Activated CD4-positive, alpha-beta T cell treated with anti-CD3 and anti-CD28 coated beads, Interleukin-2, amount 50 U/mL, for 48 hours (primary cell): Measurements from ENCODE around the gene DNAAF5.

Experiments
- DNase-seq, 2 experiments: peaks; one replicate each; pipeline ENCODE4 v3.0.0-alpha.2; 2020

The DNAAF5 gene

DNA sequence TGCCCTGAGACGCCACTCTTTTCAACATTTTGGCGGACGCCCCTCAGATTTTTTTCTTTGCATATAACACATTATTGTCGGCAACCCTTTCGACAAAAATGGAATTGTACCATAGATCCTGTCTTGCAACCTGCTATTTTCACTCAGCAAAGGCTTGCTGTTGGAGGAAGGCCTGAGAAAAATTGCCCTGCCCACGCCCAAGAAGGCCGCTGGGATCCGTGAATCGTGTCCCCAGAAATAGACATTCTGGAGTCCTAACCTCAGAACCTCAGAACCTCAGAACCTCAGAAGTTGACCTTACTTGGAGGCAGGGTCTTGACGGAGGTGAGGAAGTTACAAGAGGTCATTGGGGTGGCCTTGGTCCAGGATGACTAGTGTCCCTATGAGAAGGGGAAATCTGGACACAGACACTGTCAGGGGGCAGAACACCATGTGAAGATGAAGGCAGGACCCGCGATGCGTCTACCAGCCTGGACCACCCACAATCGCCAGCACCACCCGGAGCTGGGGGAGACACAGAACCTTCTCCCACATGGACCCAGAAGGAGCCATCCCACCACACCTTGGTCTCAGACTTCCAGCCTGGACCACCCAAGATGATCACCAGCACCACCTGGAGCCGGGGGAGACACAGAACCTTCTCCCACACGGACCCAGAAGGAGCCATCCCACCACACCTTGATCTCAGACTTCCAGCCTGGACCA, 19.1 kb upstream of the DNAAF5 start:
- DNase-seq: no peak

DNA sequence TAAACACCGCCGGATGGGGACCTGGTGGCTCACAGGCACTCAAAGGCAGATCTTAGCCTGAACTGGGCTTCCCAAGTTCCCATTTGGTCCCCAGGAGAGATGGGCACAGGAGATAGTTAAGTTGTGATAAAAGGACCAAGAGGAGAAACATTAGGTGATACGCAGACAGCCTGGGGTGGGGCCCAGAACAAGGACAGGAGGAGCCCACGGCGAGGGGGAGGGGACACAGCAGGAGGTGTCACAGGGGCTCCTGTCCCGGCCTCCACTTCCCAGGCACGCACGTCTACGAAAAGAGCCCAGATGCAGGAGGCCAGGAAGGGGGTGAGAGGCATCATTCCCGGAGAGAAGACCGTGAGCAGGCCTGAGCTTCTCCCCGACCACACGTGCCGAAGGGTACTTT, 16.3 kb upstream of the DNAAF5 start:
- DNase-seq: no peak

DNA sequence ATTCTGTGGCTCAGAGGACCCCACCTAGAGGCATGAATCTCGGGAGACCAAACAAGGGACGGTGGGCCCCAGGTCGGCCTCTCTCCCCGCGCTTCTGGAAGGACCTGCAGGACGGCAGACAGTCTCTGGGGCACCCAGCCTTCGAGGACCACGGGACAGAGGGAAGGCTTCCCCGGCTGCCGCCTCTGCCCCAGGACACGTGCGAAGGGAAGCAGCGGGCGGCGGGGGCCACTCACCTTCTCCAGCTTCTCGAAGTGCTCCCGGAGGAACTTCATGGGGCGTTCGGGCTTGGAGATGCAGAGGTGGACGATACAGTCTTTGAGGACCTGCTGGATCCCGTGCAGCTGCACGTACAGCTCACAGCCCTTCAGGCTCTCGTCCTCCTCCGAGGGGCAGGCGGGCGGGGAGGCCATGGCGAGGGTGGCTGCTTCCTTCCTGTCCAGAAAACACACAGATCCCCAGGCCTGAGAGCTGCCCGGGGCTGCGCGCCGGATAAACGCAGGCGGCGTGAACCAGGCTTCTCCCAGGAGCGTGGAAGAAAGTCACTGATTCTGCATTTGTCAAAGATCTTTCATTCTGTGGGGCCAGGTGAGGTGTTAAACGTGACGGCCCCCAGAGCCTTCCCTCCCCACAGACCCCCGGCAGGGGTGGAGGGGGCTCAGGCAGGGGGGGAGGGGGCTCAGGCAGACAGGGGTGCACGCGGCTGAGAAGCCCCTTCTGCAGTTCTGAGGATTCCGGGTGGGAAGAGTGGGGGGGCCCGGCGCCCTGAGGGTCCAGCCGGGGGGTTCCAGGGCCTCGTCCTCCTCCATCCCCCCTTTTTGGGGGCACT, 15.2 kb upstream of the DNAAF5 start:
- DNase-seq: no peak

DNA sequence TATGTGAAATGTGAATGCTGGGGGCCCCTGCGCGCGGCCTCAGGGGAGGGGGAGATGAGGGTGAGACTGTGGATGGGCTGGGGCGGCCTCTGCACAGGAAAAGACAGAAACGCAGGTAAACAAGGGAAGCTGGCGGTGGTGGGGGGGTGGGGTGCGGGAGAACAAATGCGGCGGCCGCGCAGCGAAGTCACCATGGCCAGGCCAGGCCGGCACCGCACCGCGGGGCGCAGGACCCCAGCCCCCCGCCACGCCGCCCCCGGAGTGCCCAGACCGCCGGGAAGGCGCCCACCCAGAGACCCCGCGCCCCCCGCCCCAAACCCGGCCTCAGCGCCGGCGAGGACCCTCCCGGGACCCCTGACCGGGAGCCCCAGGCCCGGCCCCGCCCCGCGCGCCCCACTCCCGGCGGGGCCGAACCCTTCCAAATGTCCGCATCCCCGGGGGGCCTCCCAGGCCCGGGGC, 14.5 kb upstream of the DNAAF5 start:
- no peak for DNase-seq

DNA sequence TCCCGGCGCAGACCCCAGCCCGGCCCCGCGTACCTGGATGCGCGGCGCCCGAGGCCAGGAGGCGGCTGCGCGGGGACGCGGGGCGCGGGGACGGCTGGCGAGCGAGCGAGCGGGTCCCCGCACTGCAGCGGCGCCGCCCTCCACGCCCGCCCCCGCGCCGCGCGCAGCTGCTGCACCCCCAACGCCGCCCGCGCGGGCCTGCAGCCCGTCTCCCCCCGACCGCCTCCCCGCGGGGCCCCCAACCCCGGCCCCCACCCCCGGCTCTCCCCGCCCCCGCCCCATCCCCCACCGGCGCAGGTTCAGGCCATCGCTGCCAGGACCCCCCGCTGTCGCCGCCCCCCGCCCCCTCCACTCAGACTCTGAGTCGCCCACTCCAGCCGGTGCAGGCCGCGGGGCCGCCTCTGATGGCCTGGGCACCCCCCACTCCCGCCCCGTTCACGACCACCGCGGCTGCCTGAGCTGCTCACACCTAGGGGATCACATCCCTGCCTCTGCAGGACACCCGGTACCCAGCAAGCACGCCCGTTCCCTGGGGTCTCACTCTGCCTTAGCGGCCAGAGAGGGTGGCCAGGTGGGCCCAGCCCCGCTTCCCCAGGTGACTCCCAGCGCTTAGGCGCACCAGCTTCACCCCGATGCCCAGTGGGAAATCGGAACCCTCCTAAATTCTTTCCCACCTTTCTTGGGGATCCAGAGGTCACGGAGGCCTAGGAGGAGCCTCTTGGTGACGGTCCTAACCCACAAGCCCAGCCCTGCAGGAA, 13.9 kb upstream of the DNAAF5 start:
- no peak for DNase-seq

DNA sequence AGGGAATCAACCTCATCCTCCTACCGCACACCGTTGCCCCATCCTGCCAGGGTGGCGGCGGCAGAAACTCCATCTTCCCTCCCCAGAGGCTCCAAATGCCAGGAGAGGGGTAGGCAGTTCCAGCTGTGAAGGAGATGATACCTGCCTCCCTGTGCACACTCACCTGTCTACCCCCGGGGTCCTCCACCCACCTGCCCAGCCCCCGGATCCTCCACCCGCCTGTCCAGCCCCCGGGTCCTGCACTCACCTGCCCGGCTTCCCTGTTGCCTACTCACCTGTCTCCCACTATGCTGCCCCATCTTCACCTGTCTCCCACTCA, 13.4 kb upstream of the DNAAF5 start:
- no peak for DNase-seq

DNA sequence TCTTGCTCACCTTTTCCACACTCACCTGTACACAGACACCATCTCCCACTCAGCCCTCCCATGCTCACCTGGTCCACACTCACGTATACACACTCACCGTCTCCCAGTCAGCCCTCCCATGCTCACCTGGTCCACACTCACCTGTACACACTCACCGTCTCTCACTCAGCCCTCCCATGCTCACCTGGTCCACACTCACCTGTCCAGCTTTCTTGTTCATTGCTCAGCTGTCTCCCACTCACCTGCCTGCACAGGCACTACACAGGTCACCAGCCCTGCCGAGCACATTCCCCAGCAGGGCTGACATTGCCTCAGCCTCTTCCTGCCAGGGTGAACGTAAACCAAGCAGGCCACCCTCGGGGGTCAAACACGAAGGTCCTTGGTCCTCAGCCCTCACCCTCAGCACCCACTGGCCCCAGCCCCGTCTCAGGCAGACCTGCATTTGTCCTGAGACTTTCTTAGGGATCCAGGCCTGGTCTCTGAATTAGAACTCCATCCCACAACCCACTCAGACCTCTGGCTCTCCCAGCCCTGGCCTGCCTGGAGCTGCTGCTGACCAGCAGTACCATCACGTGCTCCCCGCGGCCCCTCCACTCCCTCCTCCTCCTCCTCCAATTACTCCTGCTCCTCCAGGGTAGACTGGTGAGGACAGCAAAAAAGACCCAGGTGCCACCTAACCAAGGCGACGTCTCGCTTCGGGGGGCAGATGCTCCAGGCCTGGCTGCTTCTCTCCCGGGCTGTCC, 12.8 kb upstream of the DNAAF5 start:
- DNase-seq: no peak

DNA sequence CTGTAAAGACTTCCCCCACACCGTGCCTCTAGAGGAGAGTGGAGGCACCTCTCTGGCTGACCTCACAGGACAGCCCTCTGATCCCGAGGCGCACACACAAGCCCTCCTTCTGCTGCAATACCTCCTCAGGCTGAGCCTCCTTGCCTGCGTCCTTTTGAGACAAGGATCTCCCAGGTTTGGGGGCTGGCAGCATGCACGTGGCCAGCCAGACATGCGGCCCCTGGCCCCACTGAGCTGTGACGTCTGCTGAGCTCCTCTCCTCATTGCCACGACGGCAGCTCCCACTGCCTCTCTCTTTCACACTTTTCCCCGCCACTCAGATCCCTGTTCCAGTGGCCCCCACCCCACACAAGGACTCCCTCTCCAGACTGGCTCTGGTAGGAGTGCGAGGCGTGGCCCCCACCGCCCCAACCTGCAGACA, 12.2 kb upstream of the DNAAF5 start:
- DNase-seq: no peak

DNA sequence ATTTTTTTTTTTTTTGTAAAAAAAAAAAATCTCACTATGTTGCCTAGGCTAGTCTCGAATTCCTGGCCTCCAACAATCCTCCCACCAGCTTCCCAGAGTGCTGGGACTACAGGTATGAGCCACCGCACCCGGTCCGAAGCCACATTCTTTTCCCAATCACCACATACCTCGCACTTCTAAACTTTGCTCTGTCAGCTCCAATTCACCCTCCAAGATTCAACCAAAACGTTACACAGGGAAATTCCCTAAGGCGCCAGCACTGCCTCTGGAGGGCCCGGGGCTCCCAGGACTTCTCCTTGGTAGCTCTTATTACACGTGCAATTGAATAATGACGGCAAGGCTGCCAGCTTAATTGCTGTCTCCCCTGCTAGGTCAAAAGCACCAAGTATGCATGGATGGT, 10.3 kb upstream of the DNAAF5 start:
- no peak for DNase-seq

DNA sequence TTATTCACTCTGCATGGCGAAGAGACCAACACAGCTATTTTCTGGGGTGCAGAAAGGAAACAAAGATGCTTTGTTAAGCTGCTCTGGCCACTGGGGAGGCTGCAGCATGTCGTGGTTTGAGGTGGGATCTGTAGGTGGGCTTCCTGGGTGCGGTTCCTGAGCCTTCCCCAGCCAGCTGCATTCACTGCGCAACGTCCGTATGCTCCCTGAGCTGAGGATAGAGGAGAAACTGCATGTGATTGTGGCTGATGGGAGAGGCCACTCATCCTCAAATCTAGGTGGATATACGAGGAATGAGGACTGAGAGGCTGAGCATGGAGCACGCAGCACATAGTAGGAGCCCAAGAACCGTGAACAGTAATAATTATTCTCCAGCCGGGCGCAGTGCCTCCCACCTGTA, 9.9 kb upstream of the DNAAF5 start:
- DNase-seq: no peak

DNA sequence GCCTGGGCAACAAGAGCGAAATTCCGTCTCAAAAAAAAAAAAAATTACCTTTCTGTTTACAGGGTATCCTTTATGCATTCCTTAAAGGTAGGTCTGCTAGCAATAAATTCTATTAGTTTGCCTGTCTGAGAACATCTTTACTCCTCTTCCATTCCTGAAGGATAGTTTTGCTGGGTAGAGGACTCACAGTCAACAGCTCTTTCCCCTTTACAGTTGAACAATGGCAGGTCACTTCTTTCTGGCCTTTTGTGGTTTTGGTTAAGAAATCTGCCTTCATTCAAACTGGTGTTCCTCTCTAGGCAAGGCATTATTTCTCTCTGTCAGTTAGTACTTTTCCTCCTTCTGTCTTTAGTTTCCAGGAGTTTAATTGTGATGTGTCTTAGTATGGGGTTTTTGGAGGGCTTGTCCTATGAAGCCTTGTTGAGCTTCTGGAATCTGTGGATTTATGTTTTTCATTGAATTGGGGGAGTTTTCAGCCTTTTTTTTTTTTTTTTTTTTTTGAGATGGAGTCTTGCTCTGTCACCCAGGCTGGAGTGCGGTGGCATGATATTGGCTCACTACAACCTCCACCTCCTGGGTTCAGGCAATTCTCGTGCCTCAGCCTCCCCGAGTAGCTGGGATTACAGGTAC, 4.8 kb upstream of the DNAAF5 start:
- DNase-seq: no peak

DNA sequence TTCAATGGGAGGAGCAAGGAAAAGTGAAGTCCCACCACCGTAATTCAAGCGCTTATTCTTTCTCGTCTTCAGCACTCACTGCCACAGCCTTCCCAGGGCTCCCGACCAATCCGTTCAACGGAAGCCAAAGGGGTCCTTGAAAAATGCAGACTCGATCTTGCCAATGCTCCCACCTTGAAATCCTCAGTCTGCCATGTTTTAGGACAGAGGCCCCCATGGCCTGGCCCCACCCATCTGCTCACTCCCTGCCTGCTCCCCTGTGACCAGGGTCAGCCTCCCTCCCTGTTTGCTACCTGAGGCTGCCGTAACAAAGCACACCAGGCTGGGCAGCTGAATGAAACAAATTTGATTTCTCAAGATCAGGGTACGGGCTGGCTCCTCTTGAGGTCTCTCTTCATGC, 3.0 kb upstream of the DNAAF5 start:
- DNase-seq: no peak

DNA sequence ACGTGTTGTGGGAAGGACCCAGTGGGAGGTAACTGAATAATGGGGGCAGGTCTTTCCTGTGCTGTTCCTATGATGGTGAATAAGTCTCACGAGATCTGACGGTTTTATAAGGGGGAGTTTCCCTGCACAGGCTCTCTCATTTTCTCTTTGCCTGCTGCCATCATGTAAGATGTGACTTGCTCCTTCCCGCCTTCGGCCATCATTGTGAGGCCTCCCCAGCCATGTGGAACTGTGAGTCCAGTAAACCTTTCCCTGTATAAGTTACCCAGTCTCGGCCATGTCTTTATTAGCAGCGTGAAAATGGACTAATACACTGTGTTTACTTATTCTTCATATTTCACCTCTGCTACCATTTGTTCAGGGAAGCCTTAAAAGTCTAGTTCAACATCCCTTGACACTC, 2.2 kb upstream of the DNAAF5 start:
- no peak for DNase-seq

DNA sequence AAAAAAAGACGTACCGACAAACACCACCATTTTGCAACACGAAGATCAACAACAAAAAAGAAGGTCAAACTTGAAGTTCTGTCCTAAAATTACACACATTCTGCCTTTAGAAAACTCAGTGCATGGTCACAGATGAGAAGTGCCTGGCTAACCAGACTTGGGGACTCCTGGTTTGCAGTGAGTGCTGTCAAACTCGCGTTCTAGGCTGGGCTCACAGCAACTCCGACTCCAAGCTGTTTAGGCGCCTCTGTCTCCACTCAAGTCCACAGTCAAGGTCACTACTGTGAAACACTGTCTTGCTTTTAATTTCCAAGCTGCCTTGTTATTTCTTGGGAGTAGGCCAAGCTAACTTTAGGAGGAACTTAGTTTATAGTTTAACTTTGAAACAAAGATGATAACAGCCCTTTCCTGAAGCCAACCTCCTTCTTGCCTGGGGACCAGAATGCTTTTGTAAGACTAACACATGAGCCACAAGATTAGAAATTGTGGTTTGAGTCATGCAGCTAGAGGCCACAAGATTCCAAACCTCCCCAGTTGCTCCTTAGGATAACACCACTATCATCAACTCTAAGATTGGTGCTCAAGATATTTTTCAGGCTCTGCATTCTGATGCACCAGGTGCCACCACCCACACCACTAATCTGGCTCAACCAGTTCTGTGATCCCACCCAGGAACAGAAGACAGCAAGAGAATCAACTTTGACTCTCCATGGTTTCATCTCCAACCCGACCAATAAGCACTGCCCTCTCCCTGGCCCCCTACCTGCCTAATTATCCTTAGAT, 1.1 kb upstream of the DNAAF5 start:
- no peak for DNase-seq

DNA sequence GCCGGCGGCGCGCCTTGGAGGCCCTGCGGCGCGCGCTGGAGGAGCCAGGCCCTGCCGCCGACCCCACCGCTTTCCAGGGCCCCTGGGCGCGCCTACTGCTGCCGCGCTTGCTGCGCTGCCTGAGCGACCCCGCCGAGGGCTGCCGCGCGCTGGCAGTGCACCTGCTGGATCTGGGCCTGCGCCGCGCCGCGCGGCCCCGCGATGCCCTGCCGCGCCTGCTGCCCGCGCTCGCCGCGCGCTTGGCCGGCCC, 280 bp downstream of the DNAAF5 start:
- DNase-seq: no peak

DNA sequence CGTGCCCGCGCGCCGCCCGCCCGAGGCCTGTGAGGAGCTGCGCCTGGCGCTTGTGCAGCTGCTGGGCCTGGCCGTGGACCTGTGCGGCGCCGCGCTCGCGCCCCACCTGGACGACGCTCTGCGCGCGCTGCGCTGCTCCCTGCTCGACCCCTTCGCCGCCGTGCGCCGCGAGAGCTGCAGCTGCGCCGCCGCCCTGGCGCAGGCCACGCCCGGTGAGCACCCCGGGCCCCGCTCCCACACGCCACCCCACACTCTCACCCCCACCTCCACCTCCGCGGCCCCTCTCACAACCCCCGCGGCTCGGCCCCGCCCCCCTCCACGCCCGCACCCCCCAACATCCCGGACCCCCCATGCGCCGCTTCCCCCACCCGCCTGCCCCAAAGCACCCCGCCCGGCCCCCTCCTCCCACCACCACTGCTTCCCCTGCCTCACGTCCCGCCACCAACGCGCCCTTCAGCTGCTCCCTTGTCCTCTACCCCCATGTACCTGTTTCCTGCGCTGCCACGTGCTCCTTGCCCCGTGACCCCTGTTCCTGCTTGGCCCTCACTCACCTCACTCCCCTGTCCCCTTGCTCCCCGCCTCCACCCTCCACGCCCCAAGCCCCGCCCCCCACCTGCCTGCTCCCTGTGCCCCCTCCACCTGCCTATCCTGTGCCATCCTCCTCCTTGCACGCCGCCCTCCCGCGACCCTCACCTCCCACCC, 756 bp downstream of the DNAAF5 start, which contains the start of gene PRKAR1B:
TSS of gene PRKAR1B (minus strand) at position 178 of the 702 bp plus-strand sequence. CDS start 15,776 bp downstream, outside the sequence.
- DNase-seq: peak; percentile 49 to 55

DNA sequence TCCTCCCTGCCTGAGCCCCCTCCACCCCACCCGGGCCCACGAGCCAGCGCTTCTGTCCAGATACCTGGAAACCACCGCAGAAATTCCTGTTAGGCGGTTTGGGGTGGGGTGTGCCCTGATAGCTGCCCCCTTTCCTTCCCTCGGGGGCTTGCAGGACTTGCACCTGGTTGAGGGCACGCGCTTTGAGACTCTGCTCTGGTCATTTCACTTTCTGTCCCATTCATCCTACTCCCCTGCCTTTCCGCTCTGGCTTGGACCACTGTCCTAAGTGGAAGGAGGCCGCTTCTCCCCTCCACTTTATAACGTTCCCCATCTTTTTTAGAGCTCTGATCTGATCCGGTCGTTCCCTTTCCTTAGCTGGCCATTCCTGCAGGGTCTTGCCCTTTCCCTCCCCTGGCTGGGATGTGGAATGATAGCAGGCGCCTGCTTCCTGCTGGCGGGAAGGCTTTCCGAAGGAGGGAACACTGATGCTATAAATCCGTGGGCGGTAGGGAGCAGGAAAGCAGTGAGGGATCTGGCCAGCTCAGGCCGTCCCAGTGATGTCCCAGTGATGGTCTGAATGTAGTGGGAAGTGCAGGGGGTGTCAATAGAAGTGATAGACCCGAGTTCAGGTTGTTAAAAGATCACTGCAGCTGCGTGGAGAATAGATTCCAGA, 1.4 kb downstream of the DNAAF5 start:
- no peak for DNase-seq

DNA sequence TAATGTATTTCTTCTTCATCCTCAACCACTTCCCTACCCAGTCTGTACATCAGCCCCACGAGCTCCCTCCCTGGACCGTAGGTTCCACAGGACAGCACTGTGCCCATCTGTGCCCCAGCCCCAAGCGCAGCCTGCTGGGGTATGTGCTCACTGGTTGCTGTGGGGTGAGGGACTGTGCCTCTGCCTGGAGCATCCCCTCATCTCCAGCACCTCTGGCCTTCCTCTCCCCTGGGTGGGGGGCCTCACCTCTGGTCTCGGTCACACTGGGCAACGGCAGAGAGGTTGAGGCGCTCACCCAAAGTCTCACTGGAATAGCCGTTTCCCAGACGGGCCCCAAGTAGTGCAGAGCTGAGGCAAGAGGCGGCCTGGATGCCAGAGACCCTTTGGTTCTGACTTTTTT, 2.1 kb downstream of the DNAAF5 start:
- DNase-seq: no peak

DNA sequence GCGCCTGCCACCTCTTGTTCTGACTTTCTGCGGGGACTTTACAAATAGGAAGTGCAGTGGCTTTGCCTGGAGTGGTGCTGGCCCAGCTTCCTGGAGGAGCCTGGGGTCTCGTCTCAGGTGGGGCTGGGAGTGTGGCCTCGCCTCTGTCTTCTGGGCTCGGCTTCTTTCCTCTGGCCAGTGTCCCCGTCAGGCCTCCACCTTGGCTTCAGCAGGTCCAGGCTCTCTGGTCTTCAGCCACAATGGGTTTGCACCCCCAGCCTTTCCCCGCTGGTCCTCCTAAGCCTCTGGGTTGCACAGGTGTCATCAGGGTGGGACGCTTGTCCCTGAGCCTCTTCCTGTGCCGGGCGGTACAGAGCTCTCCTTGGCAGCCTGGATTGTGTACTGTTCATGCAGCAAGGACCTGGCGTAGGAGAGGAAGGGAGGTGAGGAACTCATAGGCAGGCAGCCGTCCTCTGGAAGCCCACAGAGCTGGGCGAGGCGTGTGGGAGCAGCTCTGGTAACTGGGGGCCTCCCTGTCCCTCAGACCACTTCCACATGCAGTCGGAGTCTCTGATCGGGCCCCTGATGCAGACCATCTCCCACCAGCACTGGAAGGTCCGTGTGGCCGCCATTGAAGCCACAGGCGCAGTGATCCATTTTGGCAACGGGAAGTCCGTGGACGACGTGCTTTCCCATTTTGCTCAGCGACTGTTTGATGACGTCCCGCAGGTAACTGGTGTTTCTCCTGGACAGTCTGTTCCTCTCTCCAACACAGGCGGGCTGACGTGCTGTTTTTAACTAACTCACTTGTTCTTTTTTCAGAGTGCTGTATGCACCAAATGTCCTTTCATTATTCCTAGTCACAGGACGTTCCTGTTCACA, 2.9 kb downstream of the DNAAF5 start:
- DNase-seq: no peak
